UCSD-AML1 (cell line): ENCODE measurements around the gene SASH1.
"Not testable (repeated sequence)": the region's sequence is repeated elsewhere in the genome, so short reads cannot be mapped to it uniquely, and the experiment has no call there.

Experiments
- DNase-seq: peaks from one replicate; lab custom pipeline; 2025; ENCODE audit not compliant: unreplicated experiment; lab: John Stamatoyannopoulos, UW

SASH1 gene

GRCh38 chr6:148328876-148329555, 13.6 kb upstream of the SASH1 start:
- no peak for DNase-seq

GRCh38 chr6:148329596-148330381, 12.8 kb upstream of the SASH1 start:
- no peak for DNase-seq

- DNase-seq, result no peak
Measured at GRCh38 chr6:148332088-148332487, 10.6 kb upstream of the SASH1 start.

- no peak for DNase-seq
Measured at GRCh38 chr6:148336901-148337300, 5.7 kb upstream of the SASH1 start.

GRCh38 chr6:148339766-148340165, 2.9 kb upstream of the SASH1 start:
- DNase-seq, result no peak

- no peak for DNase-seq
Measured at GRCh38 chr6:148340586-148341297, 1.9 kb upstream of the SASH1 start.

- DNase-seq, result no peak
Measured at GRCh38 chr6:148342100-148342349, 613 bp upstream of the SASH1 start.

GRCh38 chr6:148343047-148343782, 577 bp downstream of the SASH1 start:
- no peak for DNase-seq

- no peak for DNase-seq
Measured at GRCh38 chr6:148345176-148345575, 2.5 kb downstream of the SASH1 start.

- DNase-seq, result no peak
Measured at GRCh38 chr6:148345578-148345977, 2.9 kb downstream of the SASH1 start.

GRCh38 chr6:148346681-148347440, 4.2 kb downstream of the SASH1 start:
- DNase-seq, result no peak

- DNase-seq, result no peak
Measured at GRCh38 chr6:148347441-148348054, 4.9 kb downstream of the SASH1 start.

GRCh38 chr6:148348335-148348734, 5.7 kb downstream of the SASH1 start:
- DNase-seq, result no peak

GRCh38 chr6:148348778-148349177, 6.1 kb downstream of the SASH1 start:
- no peak for DNase-seq

GRCh38 chr6:148349466-148349865, 6.8 kb downstream of the SASH1 start:
- DNase-seq, result no peak

GRCh38 chr6:148351309-148351708, 8.7 kb downstream of the SASH1 start:
- DNase-seq, result no peak

- DNase-seq, result not testable (repeated sequence)
Measured at GRCh38 chr6:148352421-148352820, 9.8 kb downstream of the SASH1 start.

- no peak for DNase-seq
Measured at GRCh38 chr6:148358196-148358785, 15.7 kb downstream of the SASH1 start.

- DNase-seq, result no peak
Measured at GRCh38 chr6:148359228-148359627, 16.6 kb downstream of the SASH1 start.
